Measurements from ENCODE around the gene CEP72.
"Not testable (repeated sequence)": the region's sequence is repeated elsewhere in the genome, so short reads cannot be mapped to it uniquely, and the experiment has no call there.

Gene CEP72

GRCh38 chr5:686936-687335 lies 74.8 kb downstream of the CEP72 start:
- DNase-seq = not testable (repeated sequence)

- DNase-seq = not testable (repeated sequence)
Measured at GRCh38 chr5:688348-689010, 76.3 kb downstream of the CEP72 start.

DNA sequence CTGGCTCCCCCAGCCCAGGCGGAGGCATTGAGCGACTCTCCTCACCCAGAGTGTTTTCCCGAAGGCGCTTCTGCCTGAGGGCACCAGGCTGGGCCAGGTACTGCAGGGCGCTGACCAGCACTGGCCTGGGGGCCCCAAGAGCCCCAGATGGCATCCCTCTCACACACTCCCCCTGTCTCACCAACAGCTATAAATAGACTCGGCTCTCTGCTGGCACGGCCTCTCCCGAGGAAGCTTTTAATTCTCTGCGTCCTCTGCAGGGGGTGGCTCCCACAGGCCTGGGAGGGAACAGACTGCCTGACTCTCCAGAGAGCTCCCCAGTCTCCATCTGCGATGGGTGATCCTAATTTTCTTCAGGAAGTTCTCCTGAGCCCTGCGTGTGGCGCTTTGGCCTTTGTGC lies 78.2 kb downstream of the CEP72 start:
- not testable (repeated sequence) for DNase-seq

- not testable (repeated sequence) for DNase-seq
Measured at GRCh38 chr5:691049-691448, 78.9 kb downstream of the CEP72 start.

DNA sequence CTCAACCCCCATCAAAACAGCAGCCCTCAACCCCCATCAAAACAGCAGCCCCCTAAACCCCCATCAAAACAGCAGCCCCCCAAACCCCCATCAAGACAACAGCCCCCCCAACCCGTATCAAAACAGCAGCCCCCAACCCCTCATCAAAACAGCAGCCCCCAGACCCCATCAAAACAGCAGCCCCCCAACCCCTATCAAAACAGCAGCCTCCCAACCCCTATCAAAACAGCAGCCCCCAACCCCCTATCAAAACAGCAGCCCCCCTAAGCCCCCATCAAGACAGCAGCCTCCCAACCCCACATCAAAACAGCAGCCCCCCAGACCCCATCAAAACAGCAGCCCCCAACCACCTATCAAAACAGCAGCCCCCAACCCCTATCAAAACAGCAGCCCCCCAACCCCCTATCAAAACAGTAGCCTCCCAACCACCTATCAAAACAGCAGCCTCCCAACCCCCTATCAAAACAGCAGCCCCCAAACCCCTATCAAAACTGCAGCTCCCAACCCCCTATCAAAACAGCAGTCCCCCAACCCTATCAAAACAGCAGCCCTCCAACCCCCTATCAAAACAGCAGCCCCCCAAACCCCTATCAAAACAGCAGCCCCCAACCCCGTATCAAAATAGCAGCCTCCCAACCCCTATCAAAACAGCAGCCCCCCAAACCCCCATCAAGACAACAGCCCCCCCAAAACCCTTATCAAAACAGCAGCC lies 79.8 kb downstream of the CEP72 start:
- no peak for DNase-seq

GRCh38 chr5:692529-693041 lies 80.4 kb downstream of the CEP72 start:
- DNase-seq = not testable (repeated sequence)

DNA sequence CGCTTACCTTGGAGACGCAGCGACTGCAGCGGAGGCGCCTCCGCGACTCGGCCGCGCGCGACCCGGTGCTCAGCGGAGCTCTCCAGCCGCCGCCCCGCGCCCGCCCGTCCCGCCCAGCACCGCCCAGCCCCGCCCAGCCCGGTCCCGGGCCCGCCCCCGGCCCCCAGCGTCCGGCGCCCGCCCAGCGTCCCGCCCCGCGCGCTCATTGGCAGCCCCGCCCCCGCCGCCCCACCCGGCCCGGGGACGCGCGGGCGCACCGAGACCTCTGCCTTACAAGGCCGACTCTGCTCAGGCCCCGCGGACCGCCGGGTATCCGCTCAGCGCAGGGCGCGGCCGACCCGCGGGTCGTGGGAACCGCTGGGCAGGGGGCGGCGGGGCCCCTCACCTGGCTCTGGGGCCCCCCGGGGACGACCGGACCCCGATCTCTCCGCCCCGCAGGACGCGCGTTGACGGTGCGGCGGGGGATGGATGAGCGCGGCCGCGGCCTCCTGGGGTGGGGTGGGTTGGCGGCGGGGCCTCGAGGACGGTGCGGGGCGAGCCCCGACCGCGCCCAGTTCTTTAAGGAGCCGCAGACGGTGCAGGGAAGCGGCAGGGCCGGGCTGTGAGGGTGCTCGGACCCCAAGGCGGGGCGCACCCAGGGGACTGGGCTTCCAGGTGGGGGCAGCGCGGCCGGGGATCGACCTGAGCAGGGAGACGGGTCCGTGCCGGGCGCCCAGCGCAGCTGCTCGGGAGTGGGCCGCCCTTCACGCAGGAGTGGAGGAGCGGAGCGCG lies 81.3 kb downstream of the CEP72 start, which contains the start of gene TPPP:
Gene TPPP (minus strand): TSS at position 82 of the 771 bp plus-strand sequence. CDS start 15,292 bp downstream, outside the sequence.
- DNase-seq = not testable (repeated sequence)

- DNase-seq = not testable (repeated sequence)
Measured at GRCh38 chr5:694042-694431, 81.9 kb downstream of the CEP72 start.

DNA sequence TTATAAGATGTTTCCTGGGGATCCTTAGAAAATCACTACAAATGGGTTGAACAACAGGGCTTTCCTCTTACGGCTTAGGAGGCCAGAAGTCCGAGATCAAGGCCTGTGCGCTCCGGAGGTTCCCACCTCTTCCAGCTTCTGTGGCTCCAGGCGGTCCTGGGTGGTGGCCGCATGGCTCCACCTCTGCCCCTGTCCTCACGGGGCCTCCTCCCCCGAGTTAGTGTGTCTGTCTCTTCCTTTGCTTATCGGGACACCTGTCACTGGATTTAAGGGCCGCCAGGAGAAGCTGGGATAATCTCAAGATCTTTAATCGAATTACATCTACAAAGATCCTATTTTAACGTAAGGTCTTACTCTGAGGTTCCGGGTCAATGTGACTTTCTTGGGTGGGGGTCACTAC lies 83.3 kb downstream of the CEP72 start:
- DNase-seq = not testable (repeated sequence)

- not testable (repeated sequence) for DNase-seq
Measured at GRCh38 chr5:696191-696590, 84.1 kb downstream of the CEP72 start.

GRCh38 chr5:696753-697702 lies 84.9 kb downstream of the CEP72 start:
- not testable (repeated sequence) for DNase-seq
